Measurements from ENCODE around the gene SARDH.
"Not testable (repeated sequence)": the region's sequence is repeated elsewhere in the genome, so short reads cannot be mapped to it uniquely, and the experiment has no call there.

Gene SARDH

DNA sequence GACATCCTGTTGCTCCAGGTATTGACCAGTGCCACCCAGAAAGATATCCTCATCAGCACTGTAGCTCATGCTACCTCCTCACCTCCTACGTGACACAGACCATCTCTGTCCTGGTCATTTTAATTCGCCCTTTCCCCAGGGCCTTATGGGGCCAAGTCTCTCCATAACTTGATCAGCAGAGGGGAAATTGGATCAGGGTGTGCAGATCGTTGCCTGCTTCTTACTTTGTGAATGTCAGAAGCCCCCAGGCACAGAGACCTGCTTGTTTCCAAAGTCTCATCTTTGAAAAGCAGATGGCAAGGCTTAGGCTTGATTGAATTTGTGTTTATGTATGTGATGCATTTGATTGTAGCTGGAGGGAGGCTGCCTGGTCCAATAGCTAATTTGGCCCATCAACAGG is 110.8 kb downstream of the SARDH start:
- H3K4me3 ChIP-seq (ENCODE audit: low read depth, low read length): no peak overlapping the region
- H3K36me3 ChIP-seq: no peaks in the 10 kb centered on the region
- TF ChIP-seq, protein P1, sequence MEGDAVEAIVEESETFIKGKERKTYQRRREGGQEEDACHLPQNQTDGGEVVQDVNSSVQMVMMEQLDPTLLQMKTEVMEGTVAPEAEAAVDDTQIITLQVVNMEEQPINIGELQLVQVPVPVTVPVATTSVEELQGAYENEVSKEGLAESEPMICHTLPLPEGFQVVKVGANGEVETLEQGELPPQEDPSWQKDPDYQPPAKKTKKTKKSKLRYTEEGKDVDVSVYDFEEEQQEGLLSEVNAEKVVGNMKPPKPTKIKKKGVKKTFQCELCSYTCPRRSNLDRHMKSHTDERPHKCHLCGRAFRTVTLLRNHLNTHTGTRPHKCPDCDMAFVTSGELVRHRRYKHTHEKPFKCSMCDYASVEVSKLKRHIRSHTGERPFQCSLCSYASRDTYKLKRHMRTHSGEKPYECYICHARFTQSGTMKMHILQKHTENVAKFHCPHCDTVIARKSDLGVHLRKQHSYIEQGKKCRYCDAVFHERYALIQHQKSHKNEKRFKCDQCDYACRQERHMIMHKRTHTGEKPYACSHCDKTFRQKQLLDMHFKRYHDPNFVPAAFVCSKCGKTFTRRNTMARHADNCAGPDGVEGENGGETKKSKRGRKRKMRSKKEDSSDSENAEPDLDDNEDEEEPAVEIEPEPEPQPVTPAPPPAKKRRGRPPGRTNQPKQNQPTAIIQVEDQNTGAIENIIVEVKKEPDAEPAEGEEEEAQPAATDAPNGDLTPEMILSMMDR (IDR thresholded peaks at IDR 0.05; ENCODE audit: low read depth, low read length): no peak
- DNase-seq: no peak
- H3K9me3 ChIP-seq (ENCODE audit: severe bottlenecking): peaks cover 22% of the 10 kb centered on the region
- no peak overlapping the region for H3K27ac ChIP-seq
- H3K27me3 ChIP-seq (ENCODE audit: insufficient read depth, low read depth, severe bottlenecking): no peaks in the 10 kb centered on the region

DNA sequence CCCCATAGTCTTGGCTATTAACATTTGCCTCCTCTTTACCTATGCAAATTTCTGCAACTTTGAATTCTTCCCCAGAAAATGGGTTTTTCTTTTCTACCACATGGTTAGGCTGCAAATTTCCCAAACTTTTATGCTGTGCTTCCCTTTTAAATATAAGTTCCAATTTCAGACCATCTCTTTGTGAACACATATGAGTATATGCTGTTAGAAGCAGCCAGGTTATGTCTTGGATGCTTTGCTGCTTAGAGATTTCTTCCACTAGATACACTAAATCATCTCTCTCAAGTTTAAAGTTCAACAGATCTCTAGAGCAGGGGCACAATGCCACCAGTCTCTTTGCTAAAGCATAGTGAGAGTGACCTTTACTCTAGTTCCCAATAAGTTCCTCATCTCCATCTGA is 112.1 kb downstream of the SARDH start:
- H3K4me3 ChIP-seq (ENCODE audit: low read depth, low read length); H3K27me3 ChIP-seq (ENCODE audit: insufficient read depth, low read depth, severe bottlenecking); H3K27ac ChIP-seq; DNase-seq; H3K36me3 ChIP-seq: not testable (repeated sequence)
- H3K9me3 ChIP-seq (ENCODE audit: severe bottlenecking): peaks cover 22% of the 10 kb centered on the region

DNA sequence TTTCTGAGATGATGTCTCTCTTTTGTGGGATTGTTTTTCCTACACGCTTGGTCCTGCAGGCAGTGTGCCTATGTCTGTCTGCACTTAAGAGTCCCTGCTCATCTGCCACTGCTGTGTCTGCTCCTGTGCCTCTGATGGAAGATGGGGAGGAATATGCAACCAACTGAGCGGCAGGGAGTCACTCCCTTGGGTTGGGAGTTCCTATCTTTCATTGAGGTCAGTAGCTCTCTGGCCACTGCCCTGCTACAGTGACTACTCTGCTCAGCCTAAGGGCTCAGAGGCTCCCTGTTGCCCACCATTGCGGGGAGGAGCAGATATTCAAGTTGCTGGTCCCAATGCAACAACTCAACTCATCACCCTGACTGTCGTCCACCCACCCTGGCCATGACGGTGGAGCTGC is 115.6 kb downstream of the SARDH start:
- no peaks in the 10 kb centered on the region for H3K36me3 ChIP-seq
- H3K9me3 ChIP-seq (ENCODE audit: severe bottlenecking): peaks cover 22% of the 10 kb centered on the region
- H3K27me3 ChIP-seq (ENCODE audit: insufficient read depth, low read depth, severe bottlenecking): no peaks in the 10 kb centered on the region
- H3K4me3 ChIP-seq (ENCODE audit: low read depth, low read length): no peak overlapping the region
- TF ChIP-seq, protein P1 (IDR thresholded peaks at IDR 0.05; ENCODE audit: low read depth, low read length): no peak
- H3K27ac ChIP-seq: no peak overlapping the region
- no peak for DNase-seq

DNA sequence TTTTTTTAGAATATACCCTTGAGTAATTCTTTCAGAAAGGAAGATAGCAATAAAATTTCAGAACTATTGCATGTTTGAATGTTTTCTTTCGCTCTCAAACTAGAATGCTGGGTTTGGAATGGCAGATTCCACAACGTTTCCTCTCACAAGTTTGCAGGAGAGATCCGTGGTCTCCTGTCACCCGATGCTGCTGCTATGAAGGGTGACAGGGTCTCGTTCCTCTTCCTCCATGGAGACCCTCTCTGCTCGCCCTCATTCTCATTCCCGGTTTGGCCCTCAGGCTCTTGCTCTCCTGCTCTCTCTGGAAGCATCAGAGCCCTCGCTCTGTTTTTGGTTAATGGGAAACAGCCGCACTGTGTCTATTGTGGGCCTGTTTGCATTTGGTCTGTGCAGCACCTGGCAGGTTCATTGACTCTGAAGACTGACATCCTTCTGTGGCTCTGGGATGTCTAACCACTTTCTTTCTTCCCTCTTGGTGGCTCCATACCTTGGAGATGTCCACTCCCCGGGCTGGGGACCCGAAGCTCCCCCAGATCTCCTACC is 116.4 kb downstream of the SARDH start:
- H3K4me3 ChIP-seq (ENCODE audit: low read depth, low read length): no peak overlapping the region
- H3K27ac ChIP-seq: no peak overlapping the region
- H3K36me3 ChIP-seq: no peaks in the 10 kb centered on the region
- TF ChIP-seq, protein P1 (IDR thresholded peaks at IDR 0.05; ENCODE audit: low read depth, low read length): no peak
- H3K9me3 ChIP-seq (ENCODE audit: severe bottlenecking): peaks cover 22% of the 10 kb centered on the region
- no peaks in the 10 kb centered on the region for H3K27me3 ChIP-seq (ENCODE audit: insufficient read depth, low read depth, severe bottlenecking)
- no peak for DNase-seq

DNA sequence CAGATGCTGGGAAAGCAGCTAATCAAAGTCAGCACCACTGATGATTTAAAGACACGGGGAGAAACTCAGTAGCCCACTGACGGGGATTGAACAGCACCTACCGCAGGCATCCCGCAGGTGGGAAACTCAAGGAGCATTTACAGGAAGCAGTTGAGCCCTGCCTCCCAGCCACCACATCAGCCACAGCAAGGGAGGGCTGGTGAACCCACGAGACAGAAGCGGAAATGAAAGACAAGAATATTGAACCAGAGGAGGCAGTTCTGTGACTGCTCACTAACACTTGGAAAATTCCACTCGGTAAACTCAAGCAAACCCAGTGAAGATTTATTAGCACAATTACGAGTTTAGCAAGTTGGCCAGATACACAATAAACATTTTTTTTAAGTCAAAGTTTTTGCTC is 118.4 kb downstream of the SARDH start:
- Histone ChIP-seq H3K27me3 (ENCODE audit: insufficient read depth, low read depth, severe bottlenecking) (no peaks in the 10 kb centered on the region), H3K4me3 (ENCODE audit: low read depth, low read length) (no peak overlapping the region), H3K9me3 (ENCODE audit: severe bottlenecking) (peaks cover 4% of the 10 kb centered on the region), H3K36me3 (no peaks in the 10 kb centered on the region), H3K27ac (no peak overlapping the region)
- no peak for DNase-seq
- TF ChIP-seq, protein P1 (IDR thresholded peaks at IDR 0.05; ENCODE audit: low read depth, low read length): no peak

DNA sequence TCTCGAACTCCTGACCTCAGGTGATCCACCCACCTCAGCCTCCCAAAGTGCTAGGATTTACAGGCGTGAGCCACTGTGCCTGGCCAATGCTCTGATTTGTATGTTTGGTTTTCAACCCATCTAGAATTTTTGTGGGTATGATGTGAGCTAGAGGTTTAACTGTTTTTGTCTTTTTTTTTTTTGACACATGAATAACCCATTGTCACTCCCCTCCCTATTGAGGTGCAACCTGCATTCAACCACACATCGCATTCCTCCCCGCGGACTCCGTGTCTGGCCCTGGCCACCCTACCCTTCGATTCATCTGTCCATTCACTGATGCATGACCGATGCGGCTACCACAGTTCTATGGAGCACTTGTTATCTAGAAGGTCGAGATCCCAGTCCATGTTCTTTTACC is 119.4 kb downstream of the SARDH start:
- Histone ChIP-seq H3K27ac (no peak overlapping the region), H3K36me3 (no peaks in the 10 kb centered on the region), H3K4me3 (ENCODE audit: low read depth, low read length) (no peak overlapping the region), H3K27me3 (ENCODE audit: insufficient read depth, low read depth, severe bottlenecking) (no peaks in the 10 kb centered on the region), H3K9me3 (ENCODE audit: severe bottlenecking) (no peaks in the 10 kb centered on the region)
- no peak for DNase-seq
- TF ChIP-seq, protein P1 (IDR thresholded peaks at IDR 0.05; ENCODE audit: low read depth, low read length): no peak

Data from WERI-Rb-1 (cell line).